ENCODE data around the gene GLI3.

The GLI3 gene

GRCh38 chr7:42091461-42092291, 145.3 kb downstream of the GLI3 start (continued):
- TF ChIP-seq ZXDB (tag by site-specific recombination; IDR thresholded peaks at IDR 0.05) (peak; percentile 84), SETDB1 (IDR thresholded peaks at IDR 0.05; ENCODE audit: insufficient read length, low read length) (no peak), ZNF24 (tag by site-specific recombination; IDR thresholded peaks at IDR 0.05) (0 out of 2 replicates have a peak, but pooled peaks have one; percentile 22), ZNF18 (tag by site-specific recombination; IDR thresholded peaks at IDR 0.05) (peak; percentile 83), ZBTB44 (tag by site-specific recombination; IDR thresholded peaks at IDR 0.05) (peak; percentile 93)

- ChIA-PET CTCF (no interaction called here), POLR2A (no interaction called here)
Measured at GRCh38 chr7:42090806-42091205, 146.2 kb downstream of the GLI3 start.

GRCh38 chr7:42090056-42090455, 147.0 kb downstream of the GLI3 start:
- peaks cover 0 to 2% of the 10 kb centered on the region in 2 experiments; a peak in 1 of 3 replicates for H3K36me3 ChIP-seq (ENCODE audit: control insufficient read depth in 2 of 2, insufficient read depth in 1 of 2, low read length in 2 of 2)
- no peaks in the 10 kb centered on the region for H3K9me3 ChIP-seq (ENCODE audit: control insufficient read depth, insufficient read depth, low read depth, low read length)
- POLR2A ChIA-PET = no interaction called here
- no peak overlapping the region for H3K4me3 ChIP-seq (ENCODE audit: low read depth, low read length)
- no peak overlapping the region for H3K27ac ChIP-seq (ENCODE audit: extremely low read depth, low read depth, low read length)
- peaks cover 22% of the 10 kb centered on the region for H3K4me1 ChIP-seq (ENCODE audit: control insufficient read depth, insufficient read depth, low read length)
- CTCF ChIA-PET = interaction anchor here (0.7 kb wide), 1 partner anchor 760 kb away, joined by 3 read pairs; no protein-coding TSS in a partner anchor
- TF ChIP-seq ZNF274 (IDR thresholded peaks at IDR 0.05; ENCODE audit: low read length) (no peak), ZNF274 (tag by site-specific recombination; IDR thresholded peaks at IDR 0.05; ENCODE audit: borderline replicate concordance) (no peak), ZNF530 (tag by site-specific recombination; IDR thresholded peaks at IDR 0.05; ENCODE audit: low read depth) (no peak), ZNF639 (tag by site-specific recombination; IDR thresholded peaks at IDR 0.05) (no peak), ZNF221 (tag by site-specific recombination; IDR thresholded peaks at IDR 0.05; ENCODE audit: borderline replicate concordance) (no peak), ZNF518A (tag by site-specific recombination; conservative IDR thresholded peaks at IDR 0.05; ENCODE audit: low read depth) (no peak)

More at GRCh38 chr7:42090806-42091205, 146.2 kb downstream of the GLI3 start:
- no peak for TF ChIP-seq ZNF585B (tag by site-specific recombination; IDR thresholded peaks at IDR 0.05)
- no peak for TF ChIP-seq PRDM1 (tag by site-specific recombination; IDR thresholded peaks at IDR 0.05)
- TF ChIP-seq ZFHX2 (tag by site-specific recombination; conservative IDR thresholded peaks at IDR 0.05) = no peak
- TF ChIP-seq ZNF26 (tag by site-specific recombination; IDR thresholded peaks at IDR 0.05) = no peak
- no peak for TF ChIP-seq YY2 (tag by site-specific recombination; IDR thresholded peaks at IDR 0.05)
- TF ChIP-seq KLF8 (tag by site-specific recombination; IDR thresholded peaks at IDR 0.05) = no peak
- TF ChIP-seq ZNF19 (tag by site-specific recombination; IDR thresholded peaks at IDR 0.05; ENCODE audit: low read depth) = no peak
- Histone ChIP-seq H3K4me3 (ENCODE audit: low read depth, low read length) (no peak overlapping the region), H3K27ac (ENCODE audit: extremely low read depth, low read depth, low read length) (peak overlapping the region; percentile 76), H3K36me3 (ENCODE audit: control insufficient read depth in 2 of 2, insufficient read depth in 1 of 2, low read length in 2 of 2) (peaks cover 0 to 2% of the 10 kb centered on the region in 2 experiments; a peak in 1 of 3 replicates), H3K9me3 (ENCODE audit: control insufficient read depth, insufficient read depth, low read depth, low read length) (no peaks in the 10 kb centered on the region), H3K4me1 (ENCODE audit: control insufficient read depth, insufficient read depth, low read length) (peaks cover 22% of the 10 kb centered on the region)
